ENCODE measurements around the gene SFMBT2.

The SFMBT2 gene

DNA sequence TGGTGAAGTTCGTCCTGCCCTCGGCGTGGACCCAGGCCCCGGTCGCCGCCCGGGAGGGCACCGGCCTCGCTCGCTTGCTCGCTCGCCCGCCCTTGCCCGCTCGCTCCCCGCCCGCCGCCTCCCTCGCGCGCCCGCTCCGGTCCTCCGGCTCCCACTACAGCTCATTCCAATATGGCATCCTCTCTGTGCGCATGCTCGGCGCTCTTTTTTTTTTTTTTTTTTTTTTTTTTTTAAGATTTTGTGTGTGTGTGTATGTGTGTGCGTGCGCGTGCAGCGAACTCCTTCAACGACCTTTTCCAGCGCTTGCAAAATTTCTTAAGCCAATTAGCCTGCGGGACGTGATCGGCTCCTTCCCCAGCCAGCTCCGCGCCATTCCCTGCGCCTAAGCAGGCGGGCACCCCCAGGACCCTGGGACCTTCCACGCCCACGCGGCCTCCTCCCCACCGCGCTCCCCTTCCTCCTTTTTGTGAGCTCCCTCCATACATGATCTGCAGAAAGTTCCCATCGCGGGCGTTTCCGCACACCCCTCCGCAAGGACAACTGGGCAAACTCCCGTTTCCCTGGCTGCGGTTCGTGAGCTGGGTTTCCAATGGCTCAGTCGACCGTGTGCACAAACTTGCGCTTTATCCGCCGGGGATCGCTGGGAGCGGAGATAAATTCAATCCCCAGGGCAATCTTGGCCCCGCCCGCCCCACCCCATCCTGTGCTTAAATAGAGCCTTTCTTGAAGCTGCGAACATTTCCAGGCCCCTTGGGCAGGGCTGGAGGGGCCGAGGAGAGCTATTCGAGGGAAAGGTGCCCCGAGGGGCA lies at the start of gene SFMBT2:
SFMBT2 (minus strand) TSS at position 173 of the 809 bp plus-strand sequence. CDS start 29,136 bp downstream, outside the sequence.
- DNase-seq (ENCODE audit: low read depth), result peak; percentile 42

DNA sequence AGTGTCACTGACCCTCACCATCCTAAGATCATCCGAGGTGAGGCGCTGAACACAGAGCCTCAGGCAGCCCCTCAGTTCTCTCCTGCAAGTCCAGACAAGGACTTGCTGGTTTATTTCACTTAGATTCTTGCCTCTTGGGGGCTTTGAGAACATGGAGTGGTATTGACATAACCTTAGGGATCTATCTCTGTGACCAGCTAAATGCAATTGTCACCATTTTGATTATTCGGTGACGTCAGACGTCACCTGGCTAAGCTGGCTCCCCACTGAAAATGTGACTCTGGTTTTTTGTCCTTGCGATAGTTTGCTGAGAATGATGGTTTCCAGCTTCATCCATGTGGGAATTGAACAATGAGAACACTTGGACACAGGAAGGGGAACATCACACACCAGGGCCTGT lies 49.2 kb upstream of the SFMBT2 start:
- DNase-seq (ENCODE audit: low read depth), result no peak

DNA sequence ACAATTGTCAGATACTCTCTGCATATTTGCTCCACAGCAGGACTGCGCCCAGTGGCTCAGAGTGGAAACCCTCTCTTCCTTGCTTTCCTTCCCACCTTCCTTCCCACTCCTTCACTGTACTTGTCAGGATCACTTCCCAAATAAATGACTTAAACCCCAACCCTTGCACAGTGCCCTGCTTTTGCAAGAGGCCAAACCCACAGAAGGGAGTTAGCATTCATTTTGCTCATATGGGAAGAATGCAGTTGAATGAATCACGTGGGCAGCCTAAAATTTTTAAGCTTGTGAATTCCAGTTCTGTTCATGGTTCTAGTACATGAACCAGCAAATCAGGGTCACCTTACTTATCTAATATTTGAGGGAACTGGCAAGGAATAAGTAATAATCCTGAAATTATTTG lies 47.7 kb upstream of the SFMBT2 start:
- DNase-seq (ENCODE audit: low read depth), result no peak

DNA sequence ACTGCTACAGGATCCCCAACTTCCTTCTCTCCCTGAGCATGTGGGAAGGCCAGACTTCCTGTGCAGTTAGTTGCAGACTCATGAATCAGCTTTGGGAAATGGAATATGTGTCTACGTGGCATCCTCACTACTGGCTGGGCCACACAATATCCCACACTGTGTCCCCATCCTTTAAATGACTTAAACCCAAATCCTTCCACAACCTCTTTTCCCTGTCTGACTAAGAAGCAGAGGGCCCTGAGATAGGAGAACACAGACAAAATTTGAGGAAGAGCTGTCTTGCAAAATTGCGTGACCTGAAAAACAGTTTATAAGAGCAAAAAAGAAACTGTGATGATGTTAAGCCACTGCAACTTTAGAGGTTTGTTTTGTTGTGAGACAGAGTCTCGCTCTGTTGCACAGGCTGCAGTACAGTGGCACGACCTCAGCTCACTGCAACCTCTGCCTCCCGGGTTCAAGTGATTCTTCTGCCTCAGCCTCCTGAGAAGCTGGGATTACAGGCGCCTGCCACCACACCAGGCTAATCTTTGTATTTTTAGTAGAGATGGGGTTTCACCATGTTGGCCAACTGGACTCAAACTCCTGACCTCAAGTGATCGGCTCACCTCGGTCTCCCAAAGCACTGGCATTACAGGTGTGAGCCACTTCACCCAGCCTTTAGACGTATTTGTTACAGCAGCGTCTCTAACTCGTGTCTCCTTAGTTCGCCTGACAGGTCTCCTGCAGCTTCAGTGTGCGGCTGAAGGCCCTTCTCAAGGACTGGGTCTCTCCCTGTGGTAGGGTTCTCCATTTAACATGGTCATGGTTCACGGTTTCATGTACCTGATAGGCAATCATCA lies 46.9 kb upstream of the SFMBT2 start:
- DNase-seq (ENCODE audit: low read depth), result no peak

- DNase-seq (ENCODE audit: low read depth), result no peak
These were observed 38.3 kb upstream of the SFMBT2 start for GRCh38 chr10:7449063-7449695.

- no peak for DNase-seq (ENCODE audit: low read depth)
These were observed 34.8 kb upstream of the SFMBT2 start for GRCh38 chr10:7445474-7446185.

DNA sequence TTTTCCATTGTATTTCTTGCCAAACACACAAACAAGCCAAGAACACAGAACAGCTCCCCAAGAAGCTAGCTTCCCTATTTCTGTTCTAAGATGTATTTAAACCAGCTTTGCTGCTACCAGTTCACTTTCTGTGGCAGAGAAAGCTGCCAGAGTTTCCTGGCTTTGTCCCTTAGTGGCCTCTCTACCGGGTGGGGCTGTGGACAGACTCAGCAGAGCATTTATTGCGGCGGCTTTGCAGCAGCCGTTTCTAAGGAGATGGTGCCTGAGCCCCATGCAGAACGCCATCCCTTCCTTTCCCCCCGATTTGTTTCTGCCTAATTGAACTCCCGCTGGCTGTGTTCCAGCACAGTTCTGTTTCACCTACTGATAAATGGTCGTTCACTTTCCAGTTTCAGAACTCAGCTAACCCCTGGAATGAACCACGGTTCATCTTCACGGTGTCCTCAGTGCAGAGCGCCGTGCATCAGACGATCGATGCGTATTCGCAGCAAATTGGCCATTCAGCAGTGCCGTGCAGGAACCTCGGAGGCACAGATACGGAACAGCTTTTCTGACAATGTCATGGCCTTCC lies 33.8 kb upstream of the SFMBT2 start:
- no peak for DNase-seq (ENCODE audit: low read depth)

- no peak for DNase-seq (ENCODE audit: low read depth)
These were observed 32.2 kb upstream of the SFMBT2 start for GRCh38 chr10:7443036-7443435.

DNA sequence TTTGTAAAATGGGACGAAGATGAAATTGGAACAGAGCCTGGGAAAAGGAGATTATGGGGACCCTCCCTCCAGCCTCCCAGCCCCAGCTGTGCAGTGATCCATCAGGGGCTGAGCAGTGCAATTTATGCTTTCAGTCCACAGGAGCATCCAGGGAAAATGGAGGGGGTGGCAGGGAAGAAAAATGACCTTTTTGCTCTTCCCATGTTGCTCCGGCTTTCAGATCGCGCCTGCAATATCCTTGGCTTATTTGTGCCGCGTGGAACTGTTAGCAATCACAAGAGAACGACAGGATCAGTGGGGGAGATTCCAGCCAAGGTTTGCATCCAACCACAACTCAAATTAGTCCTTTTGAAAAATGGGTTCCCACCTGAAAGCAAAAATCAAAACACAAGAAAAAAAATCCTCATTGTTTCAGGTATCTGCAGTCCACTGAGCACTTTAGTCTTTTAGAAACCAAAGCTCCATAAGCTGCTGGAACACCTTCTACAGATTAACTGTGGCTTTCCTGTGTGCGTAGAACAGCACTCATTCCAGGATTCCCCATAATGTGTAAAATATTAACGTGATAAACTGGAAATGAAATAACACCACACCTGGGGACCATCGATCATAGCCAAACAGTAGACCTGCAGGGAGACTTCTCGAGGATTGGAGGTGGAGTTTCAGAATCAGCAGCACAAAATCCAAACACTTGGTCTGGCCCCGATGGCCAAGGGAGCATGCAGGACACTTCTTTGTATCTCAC lies 30.7 kb upstream of the SFMBT2 start:
- DNase-seq (ENCODE audit: low read depth), result no peak

DNA sequence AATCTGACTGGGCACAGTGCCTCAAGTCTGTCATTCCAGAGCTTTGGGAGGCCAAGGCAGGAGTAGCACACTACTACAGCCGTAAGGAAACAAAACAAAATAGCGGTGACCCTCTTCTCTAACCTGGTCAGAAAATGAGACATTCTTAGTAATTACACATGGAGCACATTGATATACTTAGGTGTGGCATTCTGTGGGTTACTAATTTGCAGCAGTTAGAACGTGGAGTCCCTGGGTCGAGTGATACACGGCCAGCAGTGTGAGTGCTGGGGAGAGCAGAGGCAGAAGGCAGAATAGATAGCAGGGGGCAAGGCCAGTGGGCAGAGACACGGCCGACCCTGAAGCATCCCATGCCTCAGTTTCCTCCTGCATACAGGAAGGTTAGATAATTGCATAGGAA lies 28.9 kb upstream of the SFMBT2 start:
- no peak for DNase-seq (ENCODE audit: low read depth)

- DNase-seq (ENCODE audit: low read depth), result no peak
These were observed 27.6 kb upstream of the SFMBT2 start for GRCh38 chr10:7438196-7438986.

DNA sequence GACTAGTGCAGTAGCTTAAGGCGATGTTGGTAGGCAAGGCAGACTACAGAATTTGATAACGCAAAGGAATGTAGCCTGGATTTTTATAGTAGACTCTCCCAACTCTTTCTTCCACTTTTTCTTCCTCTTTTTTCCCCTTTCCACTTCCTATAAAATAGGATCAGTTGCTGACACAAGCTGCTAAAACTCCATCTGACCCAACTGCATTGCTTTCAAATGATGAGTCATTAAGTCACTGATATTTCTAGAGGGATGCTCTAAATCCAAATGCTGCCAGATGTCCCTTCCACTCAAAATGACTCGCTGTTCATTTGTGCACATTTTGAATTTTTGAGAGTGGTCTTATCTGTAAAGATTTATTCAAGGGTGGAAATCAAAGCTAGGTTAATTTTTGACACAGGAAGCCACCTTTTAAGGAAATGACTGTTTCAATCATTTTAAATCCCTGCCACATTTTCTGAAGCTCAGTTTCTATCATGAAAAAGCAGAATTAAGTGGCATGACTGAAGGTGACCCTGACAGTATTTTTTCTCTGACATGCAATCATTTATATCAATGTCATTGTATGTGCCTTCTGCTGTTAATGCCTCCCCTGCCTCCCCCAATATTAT lies 25.8 kb upstream of the SFMBT2 start:
- no peak for DNase-seq (ENCODE audit: low read depth)

GRCh38 chr10:7435674-7436073 lies 24.8 kb upstream of the SFMBT2 start:
- no peak for DNase-seq (ENCODE audit: low read depth)

DNA sequence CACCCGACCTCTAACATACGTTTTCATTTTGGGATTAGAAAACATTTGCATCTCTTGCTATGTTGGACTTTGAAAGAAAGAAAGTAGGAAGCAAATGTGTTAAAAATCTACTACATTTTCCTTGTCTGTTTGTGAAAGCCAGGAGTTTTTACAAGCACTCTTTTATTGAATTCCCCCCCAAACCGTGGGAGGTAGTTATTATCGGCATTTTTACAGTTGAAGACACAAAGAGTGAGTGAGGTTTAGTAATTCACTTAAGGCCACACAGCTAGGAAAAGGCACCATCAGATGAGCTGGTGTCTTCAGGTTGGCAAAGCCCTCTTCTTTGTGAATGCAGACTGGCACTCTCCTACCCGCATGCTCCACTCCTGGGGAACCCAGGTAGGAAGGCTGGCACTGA lies 23.5 kb upstream of the SFMBT2 start:
- no peak for DNase-seq (ENCODE audit: low read depth)

GRCh38 chr10:7433861-7434260 lies 23.0 kb upstream of the SFMBT2 start:
- DNase-seq (ENCODE audit: low read depth), result no peak

GRCh38 chr10:7432884-7433726 lies 22.3 kb upstream of the SFMBT2 start:
- DNase-seq (ENCODE audit: low read depth), result no peak

DNA sequence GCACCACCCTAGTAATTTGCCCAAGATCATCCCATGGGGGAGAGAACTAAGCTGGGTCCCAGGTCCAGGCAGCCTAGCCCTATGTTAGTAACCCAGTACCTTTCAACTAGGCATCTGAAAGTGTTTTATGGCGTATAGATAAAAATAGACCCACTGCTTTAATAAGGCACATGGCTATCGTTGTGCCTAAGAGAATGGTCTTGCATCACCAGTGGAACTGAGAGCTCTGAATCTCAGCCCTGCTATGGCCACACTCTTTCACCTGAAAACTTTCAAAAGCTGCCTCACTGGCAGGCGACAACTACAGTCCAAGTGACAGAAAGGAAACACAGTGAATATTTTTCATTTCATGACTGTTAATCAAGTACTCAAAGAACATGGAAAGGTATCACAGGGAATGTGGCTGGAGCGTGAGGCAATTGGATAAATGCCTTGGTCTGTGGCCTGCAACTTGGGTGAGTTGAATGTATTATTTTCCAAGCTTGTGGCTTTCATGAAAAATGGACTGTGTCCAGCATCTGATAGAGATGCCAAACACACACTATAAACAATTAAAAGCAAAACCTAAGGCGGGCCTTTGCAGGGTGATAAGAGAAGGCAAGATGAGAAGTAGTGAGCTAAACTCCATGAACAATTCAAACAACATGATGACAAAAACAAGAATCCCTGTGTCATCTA lies 18.0 kb upstream of the SFMBT2 start:
- no peak for DNase-seq (ENCODE audit: low read depth)

- no peak for DNase-seq (ENCODE audit: low read depth)
These were observed 15.5 kb upstream of the SFMBT2 start for GRCh38 chr10:7426349-7426748.
